ENCODE data around the gene NKX1-1. TPM values are rescaled to one million over a fixed set of nuclear protein-coding genes. Genes with fewer than 3 reads are reported as not detected.

NKX1-1 gene
- polyA plus RNA-seq (2012; ENCODE audit: low read depth, missing spikeins): not detected

GRCh38 chr4:1406394-1406980, at the start of gene NKX1-1:
TSS of gene NKX1-1 (minus strand) at chr4:1406442. CDS start at chr4:1406442, 0 bp downstream.
- DNase-seq (ENCODE audit: insufficient read length, low spot score) (no peak), FAIRE-seq (no peak)
- no peak for TF ChIP-seq POLR2AphosphoS5 (IDR thresholded peaks at IDR 0.05; ENCODE audit: low read depth, low read length)
- no peak for TF ChIP-seq PAX5 (IDR thresholded peaks at IDR 0.05; ENCODE audit: insufficient read depth, low read length, severe bottlenecking)
- no peak for TF ChIP-seq POLR2A (IDR thresholded peaks at IDR 0.05; ENCODE audit: low read depth, low read length)
- TF ChIP-seq POU2F2 (IDR thresholded peaks at IDR 0.05; ENCODE audit: low read depth, low read length): no peak
- no peak for TF ChIP-seq TAF1 (IDR thresholded peaks at IDR 0.05; ENCODE audit: low read depth, low read length)
- no peak for TF ChIP-seq SPI1 (IDR thresholded peaks at IDR 0.05; ENCODE audit: low read depth, low read length)

GRCh38 chr4:1453731-1454130, 47.5 kb upstream of the NKX1-1 start:
- TF ChIP-seq POLR2A (IDR thresholded peaks at IDR 0.05; ENCODE audit: low read depth, low read length): no peak
- TF ChIP-seq SPI1 (IDR thresholded peaks at IDR 0.05; ENCODE audit: low read depth, low read length): no peak
- TF ChIP-seq POLR2AphosphoS5 (IDR thresholded peaks at IDR 0.05; ENCODE audit: low read depth, low read length): no peak
- no peak for TF ChIP-seq PAX5 (IDR thresholded peaks at IDR 0.05; ENCODE audit: insufficient read depth, low read length, severe bottlenecking)
- no peak for TF ChIP-seq POU2F2 (IDR thresholded peaks at IDR 0.05; ENCODE audit: low read depth, low read length)
- TF ChIP-seq TAF1 (IDR thresholded peaks at IDR 0.05; ENCODE audit: low read depth, low read length): no peak
- FAIRE-seq: no peak

GRCh38 chr4:1452431-1453051, 46.3 kb upstream of the NKX1-1 start:
- no peak for FAIRE-seq
- no peak for DNase-seq (ENCODE audit: insufficient read length, low spot score)
- TF ChIP-seq POLR2A (IDR thresholded peaks at IDR 0.05; ENCODE audit: low read depth, low read length): no peak
- no peak for TF ChIP-seq SPI1 (IDR thresholded peaks at IDR 0.05; ENCODE audit: low read depth, low read length)
- no peak for TF ChIP-seq TAF1 (IDR thresholded peaks at IDR 0.05; ENCODE audit: low read depth, low read length)
- TF ChIP-seq POLR2AphosphoS5 (IDR thresholded peaks at IDR 0.05; ENCODE audit: low read depth, low read length): no peak
- TF ChIP-seq POU2F2 (IDR thresholded peaks at IDR 0.05; ENCODE audit: low read depth, low read length): no peak
- no peak for TF ChIP-seq PAX5 (IDR thresholded peaks at IDR 0.05; ENCODE audit: insufficient read depth, low read length, severe bottlenecking)

More at GRCh38 chr4:1453731-1454130, 47.5 kb upstream of the NKX1-1 start:
- no peak for DNase-seq (ENCODE audit: insufficient read length, low spot score)

- TF ChIP-seq SPI1 (IDR thresholded peaks at IDR 0.05; ENCODE audit: low read depth, low read length) (no peak), TAF1 (IDR thresholded peaks at IDR 0.05; ENCODE audit: low read depth, low read length) (no peak), POU2F2 (IDR thresholded peaks at IDR 0.05; ENCODE audit: low read depth, low read length) (no peak), POLR2AphosphoS5 (IDR thresholded peaks at IDR 0.05; ENCODE audit: low read depth, low read length) (no peak), PAX5 (IDR thresholded peaks at IDR 0.05; ENCODE audit: insufficient read depth, low read length, severe bottlenecking) (no peak), POLR2A (IDR thresholded peaks at IDR 0.05; ENCODE audit: low read depth, low read length) (no peak)
- DNase-seq (ENCODE audit: insufficient read length, low spot score) (peak; percentile 1), FAIRE-seq (no peak)
Measured at GRCh38 chr4:1451752-1452122, 45.5 kb upstream of the NKX1-1 start.

- FAIRE-seq: no peak
- TF ChIP-seq POU2F2 (IDR thresholded peaks at IDR 0.05; ENCODE audit: low read depth, low read length) (no peak), POLR2AphosphoS5 (IDR thresholded peaks at IDR 0.05; ENCODE audit: low read depth, low read length) (no peak), TAF1 (IDR thresholded peaks at IDR 0.05; ENCODE audit: low read depth, low read length) (no peak), SPI1 (IDR thresholded peaks at IDR 0.05; ENCODE audit: low read depth, low read length) (no peak), PAX5 (IDR thresholded peaks at IDR 0.05; ENCODE audit: insufficient read depth, low read length, severe bottlenecking) (no peak)
- peak; percentile 9 for DNase-seq (ENCODE audit: insufficient read length, low spot score)
Measured at GRCh38 chr4:1451106-1451751, 45.0 kb upstream of the NKX1-1 start.

- DNase-seq (ENCODE audit: insufficient read length, low spot score): peak; percentile 19
- no peak for TF ChIP-seq TAF1 (IDR thresholded peaks at IDR 0.05; ENCODE audit: low read depth, low read length)
- TF ChIP-seq PAX5 (IDR thresholded peaks at IDR 0.05; ENCODE audit: insufficient read depth, low read length, severe bottlenecking): no peak
- no peak for TF ChIP-seq POLR2A (IDR thresholded peaks at IDR 0.05; ENCODE audit: low read depth, low read length)
- no peak for TF ChIP-seq POU2F2 (IDR thresholded peaks at IDR 0.05; ENCODE audit: low read depth, low read length)
- TF ChIP-seq POLR2AphosphoS5 (IDR thresholded peaks at IDR 0.05; ENCODE audit: low read depth, low read length): no peak
- TF ChIP-seq SPI1 (IDR thresholded peaks at IDR 0.05; ENCODE audit: low read depth, low read length): no peak
- no peak for FAIRE-seq
Measured at GRCh38 chr4:1449833-1450741, 43.8 kb upstream of the NKX1-1 start.

GRCh38 chr4:1449475-1449832, 43.2 kb upstream of the NKX1-1 start:
- FAIRE-seq: no peak
- peak; percentile 8 for DNase-seq (ENCODE audit: insufficient read length, low spot score)
- TF ChIP-seq POLR2A (IDR thresholded peaks at IDR 0.05; ENCODE audit: low read depth, low read length) (no peak), TAF1 (IDR thresholded peaks at IDR 0.05; ENCODE audit: low read depth, low read length) (no peak), PAX5 (IDR thresholded peaks at IDR 0.05; ENCODE audit: insufficient read depth, low read length, severe bottlenecking) (no peak), POU2F2 (IDR thresholded peaks at IDR 0.05; ENCODE audit: low read depth, low read length) (no peak), POLR2AphosphoS5 (IDR thresholded peaks at IDR 0.05; ENCODE audit: low read depth, low read length) (no peak), SPI1 (IDR thresholded peaks at IDR 0.05; ENCODE audit: low read depth, low read length) (no peak)

- DNase-seq (ENCODE audit: insufficient read length, low spot score): peak; percentile 10
- FAIRE-seq: no peak
- no peak for TF ChIP-seq TAF1 (IDR thresholded peaks at IDR 0.05; ENCODE audit: low read depth, low read length)
Measured at GRCh38 chr4:1448589-1449420, 42.6 kb upstream of the NKX1-1 start.

Data from GM12891 (cell line).